ENCODE measurements around the gene ZC3H6. TPM values are rescaled to one million over a fixed set of nuclear protein-coding genes. Genes with fewer than 3 reads are reported as not detected.

ZC3H6 gene
- total and polyA plus RNA-seq, 12 donors: 0.83 to 29.5 (median 25.0) TPM

GRCh38 chr2:112301171-112301584, 25.8 kb downstream of the ZC3H6 start:
- peaks cover 0 to 63% (median 6%) of the 10 kb centered on the region in 9 donors for H3K36me3 ChIP-seq
- TF ChIP-seq, protein P1, sequence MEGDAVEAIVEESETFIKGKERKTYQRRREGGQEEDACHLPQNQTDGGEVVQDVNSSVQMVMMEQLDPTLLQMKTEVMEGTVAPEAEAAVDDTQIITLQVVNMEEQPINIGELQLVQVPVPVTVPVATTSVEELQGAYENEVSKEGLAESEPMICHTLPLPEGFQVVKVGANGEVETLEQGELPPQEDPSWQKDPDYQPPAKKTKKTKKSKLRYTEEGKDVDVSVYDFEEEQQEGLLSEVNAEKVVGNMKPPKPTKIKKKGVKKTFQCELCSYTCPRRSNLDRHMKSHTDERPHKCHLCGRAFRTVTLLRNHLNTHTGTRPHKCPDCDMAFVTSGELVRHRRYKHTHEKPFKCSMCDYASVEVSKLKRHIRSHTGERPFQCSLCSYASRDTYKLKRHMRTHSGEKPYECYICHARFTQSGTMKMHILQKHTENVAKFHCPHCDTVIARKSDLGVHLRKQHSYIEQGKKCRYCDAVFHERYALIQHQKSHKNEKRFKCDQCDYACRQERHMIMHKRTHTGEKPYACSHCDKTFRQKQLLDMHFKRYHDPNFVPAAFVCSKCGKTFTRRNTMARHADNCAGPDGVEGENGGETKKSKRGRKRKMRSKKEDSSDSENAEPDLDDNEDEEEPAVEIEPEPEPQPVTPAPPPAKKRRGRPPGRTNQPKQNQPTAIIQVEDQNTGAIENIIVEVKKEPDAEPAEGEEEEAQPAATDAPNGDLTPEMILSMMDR (IDR thresholded peaks at IDR 0.05): no peak
- H3K4me1 ChIP-seq: peaks cover 0 to 13% (median 6%) of the 10 kb centered on the region in 9 donors
- no peaks in the 10 kb centered on the region for H3K9me3 ChIP-seq
- no peak overlapping the region for H3K27ac ChIP-seq
- H3K4me3 ChIP-seq: no peak overlapping the region
- intact Hi-C loops (cut with DNase I): no loop called here
- no peak for ATAC-seq
- no peak for DNase-seq
- H3K27me3 ChIP-seq: no peaks in the 10 kb centered on the region

DNA sequence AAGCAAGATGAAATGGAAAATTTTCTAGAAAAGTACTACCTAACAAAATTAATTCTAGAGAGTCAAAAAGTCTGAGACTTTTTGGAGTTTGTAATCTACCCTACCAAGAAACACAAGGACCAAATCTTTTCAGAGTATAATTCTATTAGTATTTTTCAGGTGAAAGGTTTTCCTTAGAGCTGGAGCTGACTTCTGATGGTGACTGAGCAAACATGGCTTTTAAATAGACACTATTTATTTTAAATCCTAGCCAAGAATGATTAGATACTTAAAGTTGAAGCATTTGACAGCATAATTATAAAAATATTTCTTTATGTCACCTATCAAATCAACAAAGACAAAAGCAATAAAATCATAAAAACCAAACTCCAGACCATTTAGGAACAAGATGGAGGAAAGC, 26.6 kb downstream of the ZC3H6 start:
- ATAC-seq (no peak), DNase-seq (no peak)
- Histone ChIP-seq H3K4me1 (peaks cover 0 to 13% (median 6%) of the 10 kb centered on the region in 9 donors), H3K4me3 (no peak overlapping the region), H3K27me3 (no peaks in the 10 kb centered on the region), H3K9me3 (no peaks in the 10 kb centered on the region), H3K27ac (no peak overlapping the region), H3K36me3 (peaks cover 0 to 71% (median 9%) of the 10 kb centered on the region in 9 donors)
- TF ChIP-seq, protein P1 (IDR thresholded peaks at IDR 0.05): no peak
- intact Hi-C loops (cut with DNase I): no loop called here

GRCh38 chr2:112304298-112304941, 29.0 kb downstream of the ZC3H6 start:
- TF ChIP-seq, protein P1 (IDR thresholded peaks at IDR 0.05): no peak
- Histone ChIP-seq H3K36me3 (peaks cover 0 to 93% (median 9%) of the 10 kb centered on the region in 9 donors), H3K4me1 (peaks cover 0 to 13% (median 6%) of the 10 kb centered on the region in 9 donors), H3K4me3 (no peak overlapping the region), H3K27me3 (no peaks in the 10 kb centered on the region), H3K9me3 (no peaks in the 10 kb centered on the region), H3K27ac (no peak overlapping the region)
- DNase-seq (no peak), ATAC-seq (no peak)
- intact Hi-C loops (cut with DNase I): no loop called here
- WGBS, 2 donors: 70 to 72% methylated on average over 2 of the region's 2 CpGs

- 97 to 98% methylated on average over 1 of the region's 1 CpG for WGBS, 2 donors
- Histone ChIP-seq H3K27ac (no peak overlapping the region), H3K9me3 (no peaks in the 10 kb centered on the region), H3K4me1 (peaks cover 0 to 13% (median 6%) of the 10 kb centered on the region in 9 donors), H3K4me3 (no peak overlapping the region), H3K36me3 (peaks cover 0 to 98% (median 9%) of the 10 kb centered on the region in 9 donors), H3K27me3 (no peaks in the 10 kb centered on the region)
- no peak for DNase-seq
- TF ChIP-seq, protein P1 (IDR thresholded peaks at IDR 0.05): no peak
- no peak for ATAC-seq
- intact Hi-C loops (cut with DNase I): no loop called here
Measured at GRCh38 chr2:112305132-112305531, 29.7 kb downstream of the ZC3H6 start.

Measured in heart right ventricle (tissue), 16 donors.